ENCODE results near the gene UGT2A2.
"Not testable (repeated sequence)": the region's sequence is repeated elsewhere in the genome, so short reads cannot be mapped to it uniquely, and the experiment has no call there.

UGT2A2 gene

DNA sequence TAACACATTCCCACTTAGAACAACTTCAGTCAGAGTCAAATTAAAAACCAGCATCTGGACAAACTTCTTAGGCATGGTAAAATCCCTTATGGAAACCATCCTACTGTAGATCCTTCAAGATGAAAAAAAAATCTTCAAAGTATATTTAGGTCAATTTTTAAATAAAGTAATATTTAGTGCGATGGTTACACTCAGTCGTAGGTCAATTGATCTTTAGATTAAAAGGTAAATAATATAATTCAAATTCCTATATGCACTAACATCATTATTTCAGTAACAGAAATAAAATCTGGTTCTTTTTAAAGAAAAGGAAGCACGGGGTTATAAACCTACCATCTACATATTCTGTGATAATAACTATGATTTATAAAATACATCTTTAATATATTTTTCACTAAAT is at the start of gene UGT2A2:
UGT2A2 (minus strand) TSS at position 101 of the 400 bp plus-strand sequence; CDS start at position 99, 2 bp downstream.
- DNase-seq (ENCODE audit: low read depth): no peak
- no peak within 1 kb of the TSS for H3K4me3 ChIP-seq (ENCODE audit: low read depth, low read length)
- no peak for TF ChIP-seq CTCF (IDR thresholded peaks at IDR 0.05; ENCODE audit: control insufficient read depth, extremely low read depth, insufficient read depth)

- no peak overlapping the region for H3K4me3 ChIP-seq (ENCODE audit: low read depth, low read length)
- TF ChIP-seq CTCF (IDR thresholded peaks at IDR 0.05; ENCODE audit: control insufficient read depth, extremely low read depth, insufficient read depth): no peak
- no peak for DNase-seq (ENCODE audit: low read depth)
Measured at GRCh38 chr4:69684804-69685203, 45.4 kb upstream of the UGT2A2 start.

GRCh38 chr4:69668680-69669079 is 29.2 kb upstream of the UGT2A2 start:
- TF ChIP-seq CTCF (IDR thresholded peaks at IDR 0.05; ENCODE audit: control insufficient read depth, extremely low read depth, insufficient read depth): no peak
- H3K4me3 ChIP-seq (ENCODE audit: low read depth, low read length): no peak overlapping the region
- DNase-seq (ENCODE audit: low read depth): no peak

DNA sequence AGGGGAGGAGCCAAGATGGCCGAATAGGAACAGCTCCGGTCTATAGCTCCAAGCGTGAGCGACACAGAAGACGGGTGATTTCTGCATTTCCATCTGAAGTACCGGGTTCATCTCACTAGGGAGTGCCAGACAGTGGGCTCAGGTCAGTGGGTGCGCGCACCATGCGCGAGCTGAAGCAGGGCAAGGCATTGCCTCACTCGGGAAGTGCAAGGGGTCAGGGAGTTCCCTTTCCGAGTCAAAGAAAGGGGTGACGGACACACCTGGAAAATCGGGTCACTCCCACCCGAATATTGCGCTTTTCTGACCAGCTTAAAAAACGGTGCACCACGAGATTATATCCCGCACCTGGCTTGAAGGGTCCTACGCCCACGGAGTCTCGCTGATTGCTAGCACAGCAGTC is 24.6 kb upstream of the UGT2A2 start:
- not testable (repeated sequence) for H3K4me3 ChIP-seq (ENCODE audit: low read depth, low read length); DNase-seq (ENCODE audit: low read depth)

DNA sequence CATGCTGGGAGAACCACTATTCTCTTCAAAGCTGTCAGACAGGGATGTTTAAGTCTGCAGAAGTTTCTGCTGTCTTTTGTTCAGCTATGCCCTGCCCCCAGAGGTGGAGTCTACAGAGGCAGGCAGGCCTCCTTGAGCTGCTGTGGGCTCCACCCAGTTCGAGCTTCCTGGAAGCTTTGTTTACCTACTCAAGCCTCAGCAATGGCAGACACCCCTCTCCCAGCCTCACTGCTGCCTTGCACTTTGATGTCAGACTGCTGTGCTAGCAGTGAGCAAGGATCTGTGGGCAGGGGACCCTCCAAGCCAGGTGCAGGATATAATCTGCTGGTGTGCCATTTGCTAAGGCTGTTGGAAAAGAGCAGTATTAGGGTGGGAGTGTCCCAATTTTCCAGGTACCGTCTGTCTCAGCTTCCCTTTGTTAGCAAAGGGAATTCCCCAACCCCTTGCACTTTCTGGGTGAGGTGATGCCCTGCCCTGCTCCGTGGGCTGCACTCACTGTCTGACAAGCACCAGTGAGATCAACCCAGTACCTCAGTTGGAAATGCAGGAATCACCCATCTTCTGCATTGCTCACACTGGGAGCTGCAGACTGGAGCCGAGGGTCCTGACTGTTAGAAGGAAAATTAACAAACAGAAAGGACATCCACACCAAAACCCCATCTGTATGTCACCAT is 21.8 kb upstream of the UGT2A2 start:
- DNase-seq (ENCODE audit: low read depth); H3K4me3 ChIP-seq (ENCODE audit: low read depth, low read length): not testable (repeated sequence)

- no peak for DNase-seq (ENCODE audit: low read depth)
- TF ChIP-seq CTCF (IDR thresholded peaks at IDR 0.05; ENCODE audit: control insufficient read depth, extremely low read depth, insufficient read depth): no peak
- no peak overlapping the region for H3K4me3 ChIP-seq (ENCODE audit: low read depth, low read length)
Measured at GRCh38 chr4:69658133-69658532, 18.7 kb upstream of the UGT2A2 start.

- H3K4me3 ChIP-seq (ENCODE audit: low read depth, low read length): no peak overlapping the region
- no peak for DNase-seq (ENCODE audit: low read depth)
- TF ChIP-seq CTCF (IDR thresholded peaks at IDR 0.05; ENCODE audit: control insufficient read depth, extremely low read depth, insufficient read depth): no peak
Measured at GRCh38 chr4:69656653-69657158, 17.3 kb upstream of the UGT2A2 start.

DNA sequence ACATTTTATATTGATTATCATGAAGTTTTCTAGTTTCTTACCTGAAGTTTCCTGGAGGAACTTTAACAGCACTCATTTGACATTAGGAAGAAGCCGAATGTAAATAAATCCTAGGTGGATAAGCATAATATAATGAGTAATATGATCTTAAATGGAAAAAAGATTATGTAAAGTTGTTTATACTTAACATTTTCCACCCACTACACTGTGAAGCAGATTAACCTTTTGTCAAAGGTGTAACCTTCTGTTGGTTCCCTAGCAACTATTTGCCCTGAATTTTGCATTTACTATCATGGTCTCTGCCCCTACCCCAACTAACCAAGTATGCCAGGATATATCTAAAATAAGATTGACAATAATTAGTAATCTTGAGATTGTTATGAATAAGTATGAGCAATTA is 13.7 kb upstream of the UGT2A2 start, which contains the start of gene UGT2A1:
UGT2A1 (minus strand) TSS at position 101 of the 400 bp plus-strand sequence. CDS start 5,603 bp downstream, outside the sequence.
- DNase-seq (ENCODE audit: low read depth): no peak
- no peak within 1 kb of the TSS for H3K4me3 ChIP-seq (ENCODE audit: low read depth, low read length)
- no peak for TF ChIP-seq CTCF (IDR thresholded peaks at IDR 0.05; ENCODE audit: control insufficient read depth, extremely low read depth, insufficient read depth)

Data from LNCaP clone FGC (cell line).